GM19238 (cell line): ENCODE results near the gene C10orf62.
"Not testable (repeated sequence)": the region's sequence is repeated elsewhere in the genome, so short reads cannot be mapped to it uniquely, and the experiment has no call there.

Experiments
- DNase-seq: peaks from one replicate; pipeline ENCODE4 v3.0.0; 2011; ENCODE audit warnings: low spot score; ENCODE audit not compliant: insufficient read length

Gene C10orf62

GRCh38 chr10:97564776-97565175 is 24.7 kb upstream of the C10orf62 start:
- DNase-seq = no peak

GRCh38 chr10:97566336-97566996 is 23.1 kb upstream of the C10orf62 start:
- DNase-seq = no peak

GRCh38 chr10:97567891-97568290 is 21.6 kb upstream of the C10orf62 start:
- DNase-seq = no peak

GRCh38 chr10:97570146-97570788 is 19.3 kb upstream of the C10orf62 start:
- no peak for DNase-seq

GRCh38 chr10:97570789-97571471 is 18.6 kb upstream of the C10orf62 start:
- DNase-seq = no peak

GRCh38 chr10:97571622-97572021 is 17.9 kb upstream of the C10orf62 start:
- DNase-seq = no peak

GRCh38 chr10:97572214-97572989 is 17.1 kb upstream of the C10orf62 start, which contains the start of gene ANKRD2:
Gene ANKRD2 (plus strand): TSS chr10:97572779. CDS start chr10:97572789, 10 bp downstream.
- DNase-seq = peak; percentile 60

- no peak for DNase-seq
Measured at GRCh38 chr10:97573021-97573420, 16.5 kb upstream of the C10orf62 start.

GRCh38 chr10:97573672-97574071 is 15.8 kb upstream of the C10orf62 start:
- no peak for DNase-seq

- DNase-seq = no peak
Measured at GRCh38 chr10:97574374-97575126, 15.0 kb upstream of the C10orf62 start.

- DNase-seq = no peak
Measured at GRCh38 chr10:97575127-97575668, 14.3 kb upstream of the C10orf62 start.

GRCh38 chr10:97576487-97576886 is 13.0 kb upstream of the C10orf62 start:
- not testable (repeated sequence) for DNase-seq

- DNase-seq = no peak
Measured at GRCh38 chr10:97577701-97578100, 11.8 kb upstream of the C10orf62 start.

- DNase-seq = no peak
Measured at GRCh38 chr10:97578171-97578844, 11.2 kb upstream of the C10orf62 start.

- DNase-seq = no peak
Measured at GRCh38 chr10:97580421-97581367, 8.8 kb upstream of the C10orf62 start.

GRCh38 chr10:97582169-97582568 is 7.4 kb upstream of the C10orf62 start:
- DNase-seq = no peak

- no peak for DNase-seq
Measured at GRCh38 chr10:97583476-97583875, 6.0 kb upstream of the C10orf62 start.

- no peak for DNase-seq
Measured at GRCh38 chr10:97584060-97584797, 5.3 kb upstream of the C10orf62 start, which contains the start of gene HOGA1. Gene HOGA1 (plus strand): TSS chr10:97584389. CDS start chr10:97584704, 315 bp downstream.
